PC-3 (cell line): ENCODE measurements around the gene OR2T10. TPM values are rescaled to one million over a fixed set of nuclear protein-coding genes. Genes with fewer than 3 reads are reported as not detected.

Source experiments
- ATAC-seq: fragments of 200-7000 bp; cut with Tn5 transposase; 2 replicates; pipeline ENCODE4 v1.9.1; 2020; ENCODE audit warnings: mild to moderate bottlenecking, moderate library complexity
- BruUV-seq: library from RNA; stranded (reverse); fragments of 400-500 nt; replicated peaks from 2 replicates; lab custom pipeline; 2021; lab: Mats Ljungman, UMichigan
- CTCF ChIA-PET: fragments of 300-600 bp; sonication (Branson Sonifier 250); formaldehyde crosslinking; loops from one replicate; lab custom pipeline; 2022; ENCODE audit warnings: antibody characterized with exemption; lab: Charles Lee
- POLR2A ChIA-PET: fragments of 300-600 bp; sonication (Branson Sonifier 250); formaldehyde crosslinking; loops from one replicate; lab custom pipeline; 2022; ENCODE audit warnings: antibody characterized with exemption; ENCODE audit not compliant: unreplicated experiment; lab: Charles Lee
- DNase-seq: peaks from one replicate; pipeline ENCODE4 v3.0.0-alpha.2; 2015
- H2AFZ ChIP-seq: fragments of 300-600 bp; sonication (generic); 2 replicates; pipeline ENCODE4 v1.6.0; 2016; ENCODE audit warnings: antibody characterized with exemption, low read length
- H3F3A ChIP-seq: fragments of 300-600 bp; sonication (generic); one replicate; pipeline ENCODE4 v1.6.0; 2017; ENCODE audit warnings: antibody characterized with exemption, low read length, control low read depth, mild to moderate bottlenecking; ENCODE audit not compliant: unreplicated experiment
- H3K27ac ChIP-seq: fragments of 300-600 bp; sonication (generic); 2 replicates; pipeline ENCODE4 v1.5.1; 2016; ENCODE audit warnings: mild to moderate bottlenecking, low read length
- H3K27me3 ChIP-seq: fragments of 300-600 bp; sonication (generic); 2 replicates; pipeline ENCODE4 v1.6.1; 2016; ENCODE audit warnings: low read length, mixed read lengths
- H3K36me3 ChIP-seq: fragments of 300-600 bp; sonication (generic); 2 replicates; pipeline ENCODE4 v1.6.1; 2016; ENCODE audit warnings: low read depth, mixed run types, low read length, mixed read lengths
- H3K4me1 ChIP-seq: fragments of 300-600 bp; sonication (generic); 2 replicates; pipeline ENCODE4 v1.5.1; 2016; ENCODE audit warnings: low read length; ENCODE audit not compliant: insufficient read depth
- H3K4me2 ChIP-seq: fragments of 300-600 bp; sonication (generic); 2 replicates; pipeline ENCODE4 v1.6.0; 2016; ENCODE audit warnings: low read length
- H3K4me3 ChIP-seq: fragments of 300-600 bp; sonication (generic); 2 replicates; pipeline ENCODE4 v1.5.1; 2016; ENCODE audit warnings: mild to moderate bottlenecking, low read length, mixed read lengths
- H3K79me2 ChIP-seq: fragments of 300-600 bp; sonication (generic); 2 replicates; pipeline ENCODE4 v1.6.1; 2017; ENCODE audit warnings: low read length, mixed read lengths
- H3K9ac ChIP-seq: fragments of 300-600 bp; sonication (generic); 2 replicates; pipeline ENCODE4 v1.6.0; 2016; ENCODE audit warnings: mild to moderate bottlenecking, low read length
- H3K9me2 ChIP-seq: fragments of 300-600 bp; sonication (generic); replicated peaks from 2 replicates; pipeline ENCODE4 v1.6.1; 2016; ENCODE audit warnings: mixed run types, low read length, mixed read lengths
- H3K9me3 ChIP-seq: fragments of 300-600 bp; sonication (generic); 2 replicates; pipeline ENCODE4 v1.6.1; 2016; ENCODE audit warnings: low read length, mixed read lengths
- H4K20me1 ChIP-seq: fragments of 300-600 bp; sonication (generic); 2 replicates; pipeline ENCODE4 v1.6.1; 2016; ENCODE audit warnings: low read length, mixed read lengths
- CTCF ChIP-seq: fragments of 300-600 bp; sonication (generic); conservative IDR thresholded peaks from 2 replicates; pipeline ENCODE4 v1.5.1; 2017; ENCODE audit warnings: antibody characterized with exemption, low read depth, mild to moderate bottlenecking, low read length
- EZH2 ChIP-seq: fragments of 300-600 bp; sonication (generic); IDR thresholded peaks from one replicate; pipeline ENCODE4 v1.6.1; 2017; ENCODE audit warnings: antibody characterized with exemption, mild to moderate bottlenecking, low read length; ENCODE audit not compliant: unreplicated experiment
- EZH2phosphoT487 ChIP-seq: fragments of 300-600 bp; sonication (generic); IDR thresholded peaks from 2 replicates; pipeline ENCODE4 v1.6.1; 2018; ENCODE audit warnings: mild to moderate bottlenecking, antibody characterized with exemption, low read length, borderline replicate concordance
- intact Hi-C: fragments of 100-400 bp; cut with micrococcal nuclease; formaldehyde crosslinking; loops from 2 replicates; pipeline ENCODE4 v1.9.0; 2023
- total RNA-seq: library from RNA; depleted of rRNA; stranded (reverse); fragments of >200 nt; gene quantifications from 2 replicates; pipeline ENCODE4 v1.2.3, GENCODE V29; 2014

Gene OR2T10
- total RNA-seq, 1 experiment from 2014 or later = not detected

GRCh38 chr1:248618878-248619277 is 21.4 kb upstream of the OR2T10 start:
- no peaks in the 10 kb centered on the region for H3K9me3 ChIP-seq
- H3K27me3 ChIP-seq = no peaks in the 10 kb centered on the region
- no peaks in the 10 kb centered on the region for H4K20me1 ChIP-seq
- H3K9me2 ChIP-seq = no peaks in the 10 kb centered on the region
- ChIA-PET POLR2A (no interaction called here), CTCF (no interaction called here)
- peak; percentile 86 for ATAC-seq
- H3F3A ChIP-seq = no peaks in the 10 kb centered on the region
- no peak overlapping the region for H3K27ac ChIP-seq
- no TSS peak for BruUV-seq
- TF ChIP-seq CTCF (peak; percentile 96), EZH2phosphoT487 (no peak), EZH2 (no peak)
- no peak overlapping the region for H3K4me3 ChIP-seq
- no peak overlapping the region for H3K9ac ChIP-seq
- no peaks in the 10 kb centered on the region for H3K36me3 ChIP-seq
- H3K4me1 ChIP-seq = no peaks in the 10 kb centered on the region
- peak; percentile 81 for DNase-seq
- H3K4me2 ChIP-seq = no peak overlapping the region
- intact Hi-C loops = loop anchor here (5.0 to 10.0 kb wide), 2 partner anchors 374 to 682 kb away; no protein-coding TSS in a partner anchor
- peak overlapping the region; percentile 17; the same call in 1 of the 2 replicates for H2AFZ ChIP-seq
- no peaks in the 10 kb centered on the region for H3K79me2 ChIP-seq

- Histone ChIP-seq H3K4me2 (no peak overlapping the region), H3K9ac (no peak overlapping the region), H3K36me3 (no peaks in the 10 kb centered on the region), H3K27ac (no peak overlapping the region), H3K9me3 (no peaks in the 10 kb centered on the region), H3K4me1 (no peaks in the 10 kb centered on the region), H4K20me1 (no peaks in the 10 kb centered on the region), H3K27me3 (no peaks in the 10 kb centered on the region), H3K9me2 (no peaks in the 10 kb centered on the region), H3F3A (no peaks in the 10 kb centered on the region), H3K4me3 (no peak overlapping the region), H2AFZ (no peak overlapping the region), H3K79me2 (no peaks in the 10 kb centered on the region)
- TF ChIP-seq CTCF (no peak), EZH2phosphoT487 (no peak), EZH2 (no peak)
- ChIA-PET CTCF (no interaction called here), POLR2A (no interaction called here)
- DNase-seq (no peak), ATAC-seq (no peak)
- no TSS peak for BruUV-seq
- intact Hi-C loops = loop anchor here (5.0 to 10.0 kb wide), 2 partner anchors 373 to 681 kb away; no protein-coding TSS in a partner anchor
Measured at GRCh38 chr1:248618119-248618518, 20.6 kb upstream of the OR2T10 start.

- TF ChIP-seq EZH2phosphoT487 (no peak), EZH2 (no peak), CTCF (no peak)
- peaks cover 16% of the 10 kb centered on the region for H3K27me3 ChIP-seq
- intact Hi-C loops = loop anchor here (10.0 kb wide), 1 partner anchor 369 kb away; no protein-coding TSS in a partner anchor
- DNase-seq (no peak), ATAC-seq (no peak)
- H3K9me2 ChIP-seq = no peaks in the 10 kb centered on the region
- no peak overlapping the region for H3K27ac ChIP-seq
- no peaks in the 10 kb centered on the region for H3F3A ChIP-seq
- no peak overlapping the region for H3K4me2 ChIP-seq
- no peaks in the 10 kb centered on the region for H3K36me3 ChIP-seq
- H3K9ac ChIP-seq = no peak overlapping the region
- H3K9me3 ChIP-seq = no peaks in the 10 kb centered on the region
- POLR2A ChIA-PET = no interaction called here
- no peak overlapping the region for H3K4me3 ChIP-seq
- no peak overlapping the region for H2AFZ ChIP-seq
- no peaks in the 10 kb centered on the region for H3K4me1 ChIP-seq
- no peaks in the 10 kb centered on the region for H3K79me2 ChIP-seq
- H4K20me1 ChIP-seq = no peaks in the 10 kb centered on the region
- no TSS peak for BruUV-seq
- CTCF ChIA-PET = no interaction called here
Measured at GRCh38 chr1:248613742-248614141, 16.2 kb upstream of the OR2T10 start.
